Heart right ventricle (tissue), 16 donors: ENCODE data around the gene ZNF408. TPM values are rescaled to one million over a fixed set of nuclear protein-coding genes. Genes with fewer than 3 reads are reported as not detected.

Experiments used
- ATAC-seq, 8 donors: fragments of 200-7000 bp; cut with Tn5 transposase; one replicate each; pipeline ENCODE4 v1.9.1; 2020; ENCODE audit warnings: mild to moderate bottlenecking in 8 of 8, moderate library complexity in 8 of 8, moderate number of reproducible peaks in 1 of 8
- DNase-seq, 2 donors: peaks; one replicate each; pipeline ENCODE4 v3.0.0-alpha.2; 2020
- H3K27ac ChIP-seq, 10 donors: fragments of 200-600 bp; sonication (generic) in 2 of 10; one replicate each; pipeline versions ENCODE4 v1.5.0 to v1.8.0; 2020 to 2022; ENCODE audit warnings: mild to moderate bottlenecking in 3 of 10
- H3K27me3 ChIP-seq, 7 donors: fragments of 200-600 bp; one replicate each; pipeline ENCODE4 v1.8.0; 2021 to 2022; ENCODE audit warnings: mild to moderate bottlenecking in 2 of 7
- H3K36me3 ChIP-seq, 9 donors: fragments of 200-600 bp; sonication (generic) in 1 of 9; one replicate each; pipeline versions ENCODE4 v1.5.0 to v1.8.0; 2020 to 2022; ENCODE audit warnings: mild to moderate bottlenecking in 2 of 9
- H3K4me1 ChIP-seq, 9 donors: fragments of 200-600 bp; sonication (generic) in 1 of 9; one replicate each; pipeline versions ENCODE4 v1.5.0 to v1.8.0; 2020 to 2022; ENCODE audit warnings: mild to moderate bottlenecking in 4 of 9
- H3K4me3 ChIP-seq, 10 donors: fragments of 200-600 bp; sonication (generic) in 2 of 10; one replicate each; pipeline versions ENCODE4 v1.5.0 to v1.8.0; 2020 to 2022; ENCODE audit warnings: mild to moderate bottlenecking in 7 of 10, moderate library complexity in 2 of 10
- H3K9me3 ChIP-seq, 11 donors: fragments of 200-600 bp in 10 of 11; sonication (generic) in 2 of 11; one replicate each; pipeline versions ENCODE4 v1.5.0 to v1.8.0; 2013 to 2022; ENCODE audit warnings: mild to moderate bottlenecking in 2 of 11, control low read depth in 1 of 11, moderate library complexity in 1 of 11
- CTCF ChIP-seq, 9 donors: fragments of 200-600 bp; sonication (generic) in 2 of 9; IDR thresholded peaks; one replicate each; pipeline versions ENCODE4 v1.5.0 to v1.8.0; 2021 to 2022; ENCODE audit warnings: antibody characterized with exemption in 9 of 9, mild to moderate bottlenecking in 5 of 9, moderate library complexity in 1 of 9
- WGBS, 2 donors: extraction: QIAGEN DNeasy Blood & Tissue Kit; methylation state at CpG; one replicate each; pipeline ENCODE4 v1.1.7; 2013; ENCODE audit warnings: inconsistent platforms in 1 of 2; 5-methylcytosine and 5-hydroxymethylcytosine counted together
- intact Hi-C, 10 donors: fragments of 100-400 bp; cut with DNase I; formaldehyde crosslinking; loops; one replicate each; pipeline versions ENCODE4 v1.11.1 to v1.14.2; 2022
- polyA plus RNA-seq, 2 donors: library from polyadenylated mRNA; stranded (reverse); fragments of 200-250 nt; gene quantifications; one replicate each; pipeline ENCODE4 v1.2.3, GENCODE V29; 2013
- total RNA-seq, 10 donors: library from RNA; stranded (reverse); fragmentation: NEBNext Ultra II Directional in 3 of 10; extraction: Animal tissue kit (Norgen Biotek cat#: 25700) in 3 of 10; gene quantifications; one replicate each; pipeline versions ENCODE4 v1.2.1 to v1.2.4, GENCODE V29; 2021 to 2023
- donor health status: Arrhythmogenic right ventricular cardiomyopathy.
- donor health status: ischemic (EF 13 %, LVEDD 7.1; RV severe dilation, severe dysfunction).
- donor health status: healthy with polysubstance abuse.
- donor health status: DM: no; HTN: yes; CAD: no.
- donor health status: DM: no; HTN: no; CAD: no.
- donor health status: ischemic (EF 25% LVEDD 6.9; RV normal size, moderate dysfunction).
- donor health status: ischemic (EF 25% LVEDD 5.7; RV mildly dilated, moderate dysfunction).
- donor health status: healthy.
- donor health status: DM: yes; HTN: yes; CAD: no.
- donor health status: Ischemic cardiomyopathy.
- donor health status: ischemic (EF 35%, LVEDD 5.7; RV mildly dilated, moderate dysfunction).
- donor health status: nonischemic (EF 11% LVEDD 7.7; RV severe dilation, severe dysfunction).
- donor health status: DM: yes; HTN: yes; CAD: no.
- donor health status: PGD.
- donor health status: ischemic (EF 29% LVEDD 5.4; RV normal size, mild dysfunction).
- donor health status: nonischemic (EF 23%, LVEDD 6.1; RV moderate dilation, normal function).

The ZNF408 gene
- total and polyA plus RNA-seq, 12 donors, result 5.0 to 8.9 (median 6.7) TPM

GRCh38 chr11:46682773-46683752 is 17.8 kb upstream of the ZNF408 start:
- no peaks in the 10 kb centered on the region for H3K27me3 ChIP-seq
- peaks cover 7 to 51% (median 40%) of the 10 kb centered on the region in 9 donors for H3K4me1 ChIP-seq
- no peak for TF ChIP-seq CTCF (IDR thresholded peaks at IDR 0.05)
- WGBS, 2 donors, result 86 to 90% methylated on average over 11 of the region's 11 CpGs
- peak in 1 of 8 donors; percentile 9 for ATAC-seq
- H3K4me3 ChIP-seq, result no peak overlapping the region
- no peak for DNase-seq
- H3K36me3 ChIP-seq, result peaks cover 5 to 99% (median 59%) of the 10 kb centered on the region in 9 donors
- H3K9me3 ChIP-seq, result no peaks in the 10 kb centered on the region
- peak overlapping the region in 8 of 10 donors; percentile 18 to 86 (median 78) for H3K27ac ChIP-seq
- intact Hi-C loops, result no loop called here

GRCh38 chr11:46684367-46684766 is 16.5 kb upstream of the ZNF408 start:
- Histone ChIP-seq H3K9me3 (no peaks in the 10 kb centered on the region), H3K36me3 (peaks cover 0 to 99% (median 46%) of the 10 kb centered on the region in 9 donors), H3K4me1 (peaks cover 8 to 54% (median 37%) of the 10 kb centered on the region in 9 donors), H3K4me3 (no peak overlapping the region), H3K27me3 (no peaks in the 10 kb centered on the region), H3K27ac (peak overlapping the region; percentile 18 to 86 (median 78))
- intact Hi-C loops, result no loop called here
- DNase-seq, result no peak
- ATAC-seq, result peak; percentile 36 to 84 (median 74)
- WGBS, 2 donors, result 35 to 50% methylated on average over 3 of the region's 3 CpGs
- no peak for TF ChIP-seq CTCF (IDR thresholded peaks at IDR 0.05)

- H3K27me3 ChIP-seq, result no peaks in the 10 kb centered on the region
- DNase-seq, result no peak
- no peak overlapping the region for H3K4me3 ChIP-seq
- ATAC-seq, result peak in 7 of 8 donors; percentile 8 to 68 (median 28)
- peaks cover 8 to 54% (median 37%) of the 10 kb centered on the region in 9 donors for H3K4me1 ChIP-seq
- peak overlapping the region; percentile 9 to 86 (median 74) for H3K27ac ChIP-seq
- H3K36me3 ChIP-seq, result peaks cover 0 to 99% (median 27%) of the 10 kb centered on the region in 9 donors
- intact Hi-C loops, result no loop called here
- TF ChIP-seq CTCF (IDR thresholded peaks at IDR 0.05), result no peak
- 59 to 60% methylated on average over 15 of the region's 15 CpGs for WGBS, 2 donors
- no peaks in the 10 kb centered on the region for H3K9me3 ChIP-seq
Measured at GRCh38 chr11:46686886-46687795, 13.7 kb upstream of the ZNF408 start.

- peaks cover 0 to 100% (median 50%) of the 10 kb centered on the region in 9 donors for H3K36me3 ChIP-seq
- WGBS, 2 donors, result 90 to 100% methylated on average over 1 of the region's 1 CpG
- H3K4me3 ChIP-seq, result no peak overlapping the region
- TF ChIP-seq CTCF (IDR thresholded peaks at IDR 0.05), result no peak
- H3K27ac ChIP-seq, result no peak overlapping the region
- DNase-seq (no peak), ATAC-seq (no peak)
- H3K4me1 ChIP-seq, result peaks cover 8 to 55% (median 41%) of the 10 kb centered on the region in 9 donors
- H3K9me3 ChIP-seq, result no peaks in the 10 kb centered on the region
- intact Hi-C loops, result loop anchor here in 1 of 10 donors (10.0 kb wide), 1 partner anchor 76 kb away; the partner anchor contains the start of genes ATG13 and HARBI1
- no peaks in the 10 kb centered on the region for H3K27me3 ChIP-seq
Measured at GRCh38 chr11:46690702-46691101, 10.1 kb upstream of the ZNF408 start.
